MCF 10A (cell line): ENCODE measurements around the gene LRIT1. TPM values are rescaled to one million over a fixed set of nuclear protein-coding genes. Genes with fewer than 3 reads are reported as not detected.
A peak's percentile ranks its signal among the peaks of the same experiment; 100 is the strongest.

Experiments
- BruUV-seq: library from RNA; stranded (reverse); fragments of 400-500 nt; replicated peaks from 2 replicates; lab custom pipeline; 2021; lab: Mats Ljungman, UMichigan
- CTCF ChIA-PET: fragments of 300-600 bp; sonication (Branson Sonifier 250); formaldehyde crosslinking; extraction: SDS; loops from one replicate; lab custom pipeline; 2021; ENCODE audit warnings: antibody characterized with exemption, inconsistent platforms; lab: Yijun Ruan, JAX
- POLR2A ChIA-PET: fragments of 300-600, 350-650 bp; sonication (Branson Sonifier 250); formaldehyde crosslinking; extraction: SDS; loops from one replicate; lab custom pipeline; 2020; ENCODE audit warnings: antibody characterized with exemption, inconsistent platforms; lab: Yijun Ruan, JAX
- DNase-seq: peaks from one replicate; pipeline ENCODE4 v3.0.0-alpha.2; 2018; ENCODE audit not compliant: unreplicated experiment
- H3K27ac Mint-ChIP-seq: one replicate; pipeline ENCODE4 v1.8.0; 2022; ENCODE audit warnings: mild to moderate bottlenecking, low read depth, mixed read lengths; ENCODE audit not compliant: unreplicated experiment
- H3K27me3 Mint-ChIP-seq: one replicate; pipeline ENCODE4 v1.8.0; 2022; ENCODE audit warnings: mixed read lengths; ENCODE audit not compliant: insufficient read depth, unreplicated experiment
- H3K36me3 Mint-ChIP-seq: one replicate; pipeline ENCODE4 v1.8.0; 2022; ENCODE audit warnings: mild to moderate bottlenecking, moderate library complexity, mixed read lengths; ENCODE audit not compliant: insufficient read depth, unreplicated experiment
- H3K4me1 Mint-ChIP-seq: one replicate; pipeline ENCODE4 v1.8.0; 2022; ENCODE audit warnings: mixed read lengths; ENCODE audit not compliant: insufficient read depth, unreplicated experiment
- H3K4me3 Mint-ChIP-seq: one replicate; pipeline ENCODE4 v1.8.0; 2022; ENCODE audit warnings: mild to moderate bottlenecking, moderate library complexity, mixed read lengths; ENCODE audit not compliant: unreplicated experiment
- H3K9me3 Mint-ChIP-seq: one replicate; pipeline ENCODE4 v1.8.0; 2022; ENCODE audit warnings: mixed read lengths; ENCODE audit not compliant: unreplicated experiment
- intact Hi-C: fragments of 100-400 bp; cut with micrococcal nuclease; formaldehyde crosslinking; loops from 2 replicates; pipeline ENCODE4 v1.14.1; 2022
- total RNA-seq: library from RNA; stranded (reverse); gene quantifications from 2 replicates; pipeline ENCODE4 v1.2.3, GENCODE V29; 2022
- TF ChIP-seq, protein P1 (sequence below): fragments of 200-600 bp; IDR thresholded peaks from one replicate; pipeline ENCODE4 v1.8.0; 2022; ENCODE audit warnings: antibody characterized with exemption, mild to moderate bottlenecking; ENCODE audit not compliant: unreplicated experiment

The LRIT1 gene
- total RNA-seq, 1 experiment from 2014 or later: not detected

GRCh38 chr10:84217746-84218145, 23.6 kb downstream of the LRIT1 start:
- CTCF ChIA-PET: interaction anchor here (0.6 to 1.5 kb wide), 3 partner anchors 9 to 74 kb away, joined by 3 to 6 read pairs (median 4); no protein-coding TSS in a partner anchor
- no peak overlapping the region for H3K27ac Mint-ChIP-seq
- H3K4me1 Mint-ChIP-seq: no peaks in the 10 kb centered on the region
- TF ChIP-seq, protein P1, sequence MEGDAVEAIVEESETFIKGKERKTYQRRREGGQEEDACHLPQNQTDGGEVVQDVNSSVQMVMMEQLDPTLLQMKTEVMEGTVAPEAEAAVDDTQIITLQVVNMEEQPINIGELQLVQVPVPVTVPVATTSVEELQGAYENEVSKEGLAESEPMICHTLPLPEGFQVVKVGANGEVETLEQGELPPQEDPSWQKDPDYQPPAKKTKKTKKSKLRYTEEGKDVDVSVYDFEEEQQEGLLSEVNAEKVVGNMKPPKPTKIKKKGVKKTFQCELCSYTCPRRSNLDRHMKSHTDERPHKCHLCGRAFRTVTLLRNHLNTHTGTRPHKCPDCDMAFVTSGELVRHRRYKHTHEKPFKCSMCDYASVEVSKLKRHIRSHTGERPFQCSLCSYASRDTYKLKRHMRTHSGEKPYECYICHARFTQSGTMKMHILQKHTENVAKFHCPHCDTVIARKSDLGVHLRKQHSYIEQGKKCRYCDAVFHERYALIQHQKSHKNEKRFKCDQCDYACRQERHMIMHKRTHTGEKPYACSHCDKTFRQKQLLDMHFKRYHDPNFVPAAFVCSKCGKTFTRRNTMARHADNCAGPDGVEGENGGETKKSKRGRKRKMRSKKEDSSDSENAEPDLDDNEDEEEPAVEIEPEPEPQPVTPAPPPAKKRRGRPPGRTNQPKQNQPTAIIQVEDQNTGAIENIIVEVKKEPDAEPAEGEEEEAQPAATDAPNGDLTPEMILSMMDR: no peak
- H3K36me3 Mint-ChIP-seq: no peaks in the 10 kb centered on the region
- BruUV-seq: no TSS peak
- DNase-seq: no peak
- H3K4me3 Mint-ChIP-seq: no peak overlapping the region
- intact Hi-C loops: no loop called here
- H3K9me3 Mint-ChIP-seq: peaks cover 5% of the 10 kb centered on the region
- peaks cover 26% of the 10 kb centered on the region for H3K27me3 Mint-ChIP-seq
- POLR2A ChIA-PET: interaction anchor here (0.9 kb wide), 1 partner anchor 77 kb away, joined by 3 read pairs; no protein-coding TSS in a partner anchor

DNA sequence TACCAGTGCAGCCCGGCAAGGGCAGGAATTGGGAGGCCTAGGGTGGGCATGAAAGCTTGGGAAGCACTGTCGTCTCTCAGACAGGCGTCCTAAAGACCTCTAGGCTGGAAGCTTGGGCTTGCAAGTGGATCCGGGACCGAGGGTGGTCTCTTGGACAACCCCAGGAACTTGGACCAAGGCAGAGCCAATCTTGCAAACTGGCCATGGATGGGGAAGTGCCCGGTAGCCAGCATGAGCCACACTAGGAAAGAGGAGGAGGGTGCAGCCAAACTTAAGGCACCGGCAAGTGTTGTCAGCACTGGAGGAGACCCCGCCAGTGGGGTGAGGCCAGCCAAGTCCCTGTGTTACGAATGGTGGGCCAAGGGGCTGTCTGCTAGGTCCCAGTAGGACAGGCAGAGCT, 24.5 kb downstream of the LRIT1 start:
- DNase-seq: no peak
- H3K36me3 Mint-ChIP-seq: no peaks in the 10 kb centered on the region
- no peak overlapping the region for H3K27ac Mint-ChIP-seq
- no peak overlapping the region for H3K4me3 Mint-ChIP-seq
- H3K4me1 Mint-ChIP-seq: no peaks in the 10 kb centered on the region
- intact Hi-C loops: no loop called here
- TF ChIP-seq, protein P1: no peak
- ChIA-PET POLR2A (no interaction called here), CTCF (interaction anchor here (0.9 to 3.9 kb wide), 4 partner anchors 8 to 321 kb away, joined by 3 to 20 read pairs (median 5); no protein-coding TSS in a partner anchor)
- H3K9me3 Mint-ChIP-seq: peaks cover 5% of the 10 kb centered on the region
- BruUV-seq: no TSS peak
- H3K27me3 Mint-ChIP-seq: peaks cover 30% of the 10 kb centered on the region

DNA sequence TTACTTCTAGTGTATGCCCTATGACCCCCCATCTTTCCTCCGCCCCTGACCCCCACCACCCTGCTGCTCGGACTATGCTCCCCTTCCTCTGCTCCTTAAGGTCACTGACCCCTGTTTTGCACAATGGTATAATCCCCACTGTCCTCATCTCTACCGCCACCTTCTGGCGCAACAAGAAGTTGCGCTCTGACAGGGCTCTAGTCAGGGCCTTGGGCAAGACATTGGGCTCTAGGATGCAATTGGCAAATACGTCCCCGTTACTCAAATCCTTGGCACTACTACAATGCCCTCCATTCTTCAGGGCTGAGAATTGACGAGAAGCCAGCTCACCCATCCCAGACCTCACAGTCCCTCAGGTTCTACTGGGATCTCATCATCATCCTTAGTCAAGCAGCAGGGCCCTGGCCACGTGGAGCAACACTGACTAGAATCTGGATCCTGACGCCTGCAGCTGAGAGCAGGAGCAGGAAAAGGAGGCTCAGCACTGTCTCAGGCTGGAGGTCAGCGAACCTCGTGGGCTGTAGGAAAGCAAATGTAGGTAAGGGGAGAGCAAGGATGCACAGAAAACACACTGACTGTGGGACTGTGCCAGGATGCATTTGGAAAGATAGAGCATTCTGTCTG, 26.6 kb downstream of the LRIT1 start:
- BruUV-seq: no TSS peak
- Mint-ChIP-seq H3K27ac (no peak overlapping the region), H3K9me3 (peaks cover 5% of the 10 kb centered on the region), H3K4me1 (no peaks in the 10 kb centered on the region), H3K27me3 (peaks cover 25% of the 10 kb centered on the region), H3K36me3 (no peaks in the 10 kb centered on the region), H3K4me3 (no peak overlapping the region)
- ChIA-PET POLR2A (no interaction called here), CTCF (interaction anchor here (0.6 to 3.9 kb wide), 9 partner anchors 9 to 326 kb away, joined by 3 to 20 read pairs (median 4); no protein-coding TSS in a partner anchor)
- peak; percentile 56 for DNase-seq
- intact Hi-C loops: no loop called here
- TF ChIP-seq, protein P1: peak; percentile 26

GRCh38 chr10:84214046-84214572, 27.2 kb downstream of the LRIT1 start:
- Mint-ChIP-seq H3K4me1 (no peaks in the 10 kb centered on the region), H3K27me3 (peaks cover 25% of the 10 kb centered on the region), H3K9me3 (peaks cover under 1% of the 10 kb centered on the region), H3K36me3 (no peaks in the 10 kb centered on the region), H3K4me3 (no peak overlapping the region), H3K27ac (no peak overlapping the region)
- no TSS peak for BruUV-seq
- TF ChIP-seq, protein P1: no peak
- no peak for DNase-seq
- intact Hi-C loops: no loop called here
- ChIA-PET CTCF (interaction anchor here (0.6 to 3.9 kb wide), 9 partner anchors 8 to 326 kb away, joined by 3 to 20 read pairs (median 4); no protein-coding TSS in a partner anchor), POLR2A (no interaction called here)
